NCI-H1048 (cell line): ENCODE results near the gene TNFRSF4.
"Not testable (repeated sequence)": the region's sequence is repeated elsewhere in the genome, so short reads cannot be mapped to it uniquely, and the experiment has no call there.

Experiments
- DNase-seq: peaks from one replicate; lab custom pipeline; 2025; lab: John Stamatoyannopoulos, UW

The TNFRSF4 gene

DNA sequence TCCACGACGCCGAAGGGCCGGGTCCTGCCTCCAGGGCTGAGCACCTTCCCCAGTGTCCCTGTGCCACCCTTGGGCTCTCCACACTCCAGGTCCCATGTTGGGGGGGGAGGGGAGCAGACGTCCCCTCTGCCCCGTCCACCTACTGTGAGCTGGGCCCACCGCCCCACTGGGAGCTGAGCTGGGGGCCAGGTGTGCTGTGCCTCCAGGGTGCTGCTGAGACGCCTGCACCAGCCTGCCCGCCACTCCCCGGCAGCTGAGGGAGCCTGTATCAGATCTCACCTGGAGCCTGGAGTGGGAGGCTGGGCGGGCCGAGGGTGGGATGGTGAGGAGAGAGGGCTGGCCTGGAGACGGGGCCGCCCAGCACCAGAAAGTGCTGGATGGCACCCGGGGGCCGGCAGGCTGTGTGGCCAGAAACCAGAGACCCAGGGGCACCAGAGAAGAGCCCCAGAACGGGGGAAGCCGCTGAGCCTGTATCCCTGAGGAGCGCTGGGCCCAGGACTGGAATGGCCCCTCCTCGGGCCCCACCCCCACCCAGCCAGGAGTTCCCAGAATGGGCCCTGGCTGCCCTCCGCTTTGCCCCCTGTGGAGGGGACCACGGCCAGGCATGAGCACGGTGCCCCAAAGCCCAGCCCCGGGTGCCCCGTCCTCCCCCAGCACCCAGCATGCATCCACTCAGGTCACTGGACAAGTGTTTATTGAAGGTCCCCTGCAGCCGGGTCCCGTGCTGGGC, 11.0 kb downstream of the TNFRSF4 start:
- no peak for DNase-seq

GRCh38 chr1:1200876-1201810, 12.8 kb downstream of the TNFRSF4 start:
- DNase-seq: no peak

DNA sequence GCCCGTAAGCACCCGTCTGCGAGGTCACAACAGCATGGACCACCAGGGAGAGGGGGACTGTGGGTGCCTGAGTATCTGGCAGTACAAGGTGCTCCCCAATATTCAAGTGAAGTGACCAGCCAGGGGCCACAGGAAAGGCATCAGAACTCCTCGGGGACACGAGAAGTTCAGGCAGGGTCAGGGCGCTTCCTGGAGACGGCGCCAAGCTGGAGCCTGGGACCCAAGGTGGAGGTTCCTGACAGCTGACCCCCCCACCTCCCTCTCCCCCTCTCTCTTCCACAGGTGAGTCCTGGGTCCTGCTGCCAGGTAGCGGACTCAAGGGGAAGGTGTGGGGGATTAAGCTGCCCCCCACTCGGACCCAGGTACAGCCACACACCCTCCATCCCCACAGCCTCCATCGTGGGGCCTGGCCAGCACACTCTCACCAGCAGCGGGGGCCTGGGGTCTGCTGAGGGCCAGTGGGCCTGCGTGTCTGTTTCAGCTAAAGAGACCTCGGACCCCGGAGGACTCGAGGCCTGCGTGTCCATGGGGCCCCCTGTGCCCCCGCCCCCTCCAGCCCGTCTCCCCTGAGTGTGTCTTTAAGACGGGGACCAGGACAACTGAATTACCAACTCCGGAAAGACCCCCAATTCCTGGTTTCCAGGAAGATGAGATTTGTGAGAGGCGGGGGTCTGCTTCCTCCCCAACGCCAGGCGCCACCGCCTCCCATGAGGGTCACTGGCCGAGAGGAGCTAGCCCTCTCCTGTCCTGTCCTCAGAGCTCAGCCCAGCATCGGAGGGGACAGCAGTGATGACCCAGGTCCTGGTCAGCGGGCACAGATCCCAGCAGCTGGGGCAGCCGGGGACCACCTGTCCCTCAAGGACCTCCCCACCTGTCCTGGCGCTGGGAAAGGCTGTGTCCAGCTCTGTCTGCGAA, 13.7 kb downstream of the TNFRSF4 start:
- no peak for DNase-seq

- no peak for DNase-seq
Observed at GRCh38 chr1:1199141-1199960, 14.6 kb downstream of the TNFRSF4 start.

- no peak for DNase-seq
Observed at GRCh38 chr1:1198423-1199140, 15.4 kb downstream of the TNFRSF4 start.

GRCh38 chr1:1197551-1198422, 16.2 kb downstream of the TNFRSF4 start:
- no peak for DNase-seq

GRCh38 chr1:1197188-1197500, 16.8 kb downstream of the TNFRSF4 start:
- DNase-seq: no peak

DNA sequence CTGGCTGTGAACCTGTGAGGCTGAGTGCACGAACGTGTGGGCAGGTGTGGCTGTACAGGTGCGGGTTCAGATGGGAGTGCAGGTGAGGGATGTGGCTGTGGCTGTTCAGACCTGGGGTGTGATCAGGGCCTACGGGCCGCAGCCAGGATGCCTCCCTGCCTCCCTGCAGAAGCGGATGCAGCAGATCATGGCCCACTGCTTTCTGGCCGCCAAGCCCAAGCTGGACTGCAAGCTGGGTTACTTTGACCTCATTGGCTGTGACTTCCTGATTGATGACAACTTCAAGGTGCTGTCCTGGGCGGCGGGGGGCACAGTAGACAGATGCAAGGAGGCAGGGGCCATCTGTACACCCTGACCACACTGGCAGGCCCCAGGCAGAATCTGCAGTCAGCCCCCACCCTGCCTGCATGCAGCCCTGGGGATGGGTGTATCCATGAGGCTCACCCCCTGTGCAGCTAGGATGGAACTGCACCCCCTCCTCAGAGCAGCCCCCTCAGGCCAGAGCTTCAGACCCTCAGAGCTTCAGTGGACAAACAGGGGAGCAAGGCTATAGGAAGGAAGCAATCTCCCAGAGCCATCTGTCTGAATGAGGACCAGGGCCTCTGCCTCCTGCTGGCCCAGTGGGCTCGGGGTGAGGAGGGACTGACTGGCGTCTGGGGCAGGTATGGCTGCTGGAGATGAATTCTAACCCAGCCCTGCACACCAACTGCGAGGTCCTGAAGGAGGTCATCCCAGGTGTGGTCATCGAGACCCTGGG, 17.3 kb downstream of the TNFRSF4 start:
- DNase-seq: no peak

DNA sequence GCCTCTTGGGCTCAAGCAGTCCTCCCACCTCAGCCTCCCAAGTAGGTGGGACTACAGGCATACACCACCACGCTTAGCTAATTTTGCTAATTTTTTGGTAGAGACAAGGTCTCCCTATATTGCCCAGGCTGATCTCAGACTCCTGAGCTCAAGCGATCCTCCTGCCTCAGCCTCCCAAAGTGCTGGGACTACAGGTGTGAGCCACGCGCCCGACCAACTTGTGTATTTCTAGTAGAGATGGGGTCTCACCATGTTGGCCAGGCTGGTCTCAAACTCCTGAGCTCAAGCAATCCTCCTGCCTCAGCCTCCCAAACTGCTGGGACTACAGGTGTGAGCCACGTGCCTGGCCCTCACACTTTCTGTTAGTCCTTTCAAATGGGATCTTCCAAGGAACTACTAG, 18.2 kb downstream of the TNFRSF4 start:
- not testable (repeated sequence) for DNase-seq

DNA sequence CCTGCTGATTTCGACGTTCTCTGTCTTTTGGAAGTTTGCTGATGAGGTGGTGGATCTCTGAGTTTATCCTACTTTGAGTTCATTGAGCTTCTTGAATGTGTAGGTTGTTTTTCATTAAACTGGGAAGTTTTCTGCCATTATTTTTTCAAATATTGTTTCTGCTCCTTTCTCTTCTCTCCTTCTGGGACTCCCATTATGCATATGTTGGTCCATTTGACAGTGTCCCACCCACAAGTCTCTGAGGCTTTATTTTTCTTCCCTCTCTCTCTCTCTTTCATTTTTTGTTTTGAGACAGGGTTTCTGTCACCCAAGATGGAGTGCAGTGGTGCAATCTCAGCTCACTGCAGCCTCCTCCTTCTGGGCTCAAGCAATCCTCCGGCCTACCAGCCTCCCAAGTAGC, 19.2 kb downstream of the TNFRSF4 start:
- DNase-seq: no peak

DNA sequence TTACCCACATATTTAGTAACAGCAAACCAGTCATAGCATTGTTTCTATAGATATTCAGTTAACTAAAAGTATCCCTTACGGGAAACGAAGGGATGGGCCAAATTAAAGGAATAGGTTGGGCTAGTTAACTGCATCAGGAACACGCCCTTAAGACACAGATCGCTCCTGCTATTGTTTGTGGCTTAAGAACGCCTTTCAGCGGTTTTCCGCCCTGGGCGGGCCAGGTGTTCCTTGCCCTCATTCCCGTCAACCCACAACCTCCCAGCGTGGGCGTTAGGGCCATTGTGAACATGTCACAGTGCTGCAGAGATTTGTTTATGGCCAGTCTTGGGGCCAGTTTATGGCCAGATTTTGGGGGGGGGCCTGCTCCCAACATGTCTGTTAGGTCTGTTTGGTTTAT, 22.2 kb downstream of the TNFRSF4 start:
- no peak for DNase-seq

DNA sequence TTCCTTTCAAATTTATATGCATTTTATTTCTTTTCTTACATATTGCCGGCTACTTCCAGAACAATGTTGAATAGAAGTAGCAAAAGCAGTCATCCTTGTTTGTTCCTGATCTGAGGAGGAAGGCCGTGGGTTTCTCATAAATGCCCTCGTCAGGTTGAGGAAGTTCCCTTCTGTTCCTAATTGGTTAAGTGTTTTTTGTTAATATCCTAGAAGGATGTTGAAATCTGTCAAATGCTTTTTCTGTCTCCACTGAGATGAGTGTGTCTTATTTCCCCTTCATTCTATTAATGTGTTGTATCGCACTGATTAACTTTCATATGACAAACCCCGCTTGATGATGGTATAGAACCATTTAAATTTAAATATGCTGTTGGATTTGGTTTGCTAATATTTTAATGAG, 24.8 kb downstream of the TNFRSF4 start:
- no peak for DNase-seq

- no peak for DNase-seq
Observed at GRCh38 chr1:1187938-1188337, 26.0 kb downstream of the TNFRSF4 start.

- no peak for DNase-seq
Observed at GRCh38 chr1:1185101-1185765, 28.7 kb downstream of the TNFRSF4 start.

DNA sequence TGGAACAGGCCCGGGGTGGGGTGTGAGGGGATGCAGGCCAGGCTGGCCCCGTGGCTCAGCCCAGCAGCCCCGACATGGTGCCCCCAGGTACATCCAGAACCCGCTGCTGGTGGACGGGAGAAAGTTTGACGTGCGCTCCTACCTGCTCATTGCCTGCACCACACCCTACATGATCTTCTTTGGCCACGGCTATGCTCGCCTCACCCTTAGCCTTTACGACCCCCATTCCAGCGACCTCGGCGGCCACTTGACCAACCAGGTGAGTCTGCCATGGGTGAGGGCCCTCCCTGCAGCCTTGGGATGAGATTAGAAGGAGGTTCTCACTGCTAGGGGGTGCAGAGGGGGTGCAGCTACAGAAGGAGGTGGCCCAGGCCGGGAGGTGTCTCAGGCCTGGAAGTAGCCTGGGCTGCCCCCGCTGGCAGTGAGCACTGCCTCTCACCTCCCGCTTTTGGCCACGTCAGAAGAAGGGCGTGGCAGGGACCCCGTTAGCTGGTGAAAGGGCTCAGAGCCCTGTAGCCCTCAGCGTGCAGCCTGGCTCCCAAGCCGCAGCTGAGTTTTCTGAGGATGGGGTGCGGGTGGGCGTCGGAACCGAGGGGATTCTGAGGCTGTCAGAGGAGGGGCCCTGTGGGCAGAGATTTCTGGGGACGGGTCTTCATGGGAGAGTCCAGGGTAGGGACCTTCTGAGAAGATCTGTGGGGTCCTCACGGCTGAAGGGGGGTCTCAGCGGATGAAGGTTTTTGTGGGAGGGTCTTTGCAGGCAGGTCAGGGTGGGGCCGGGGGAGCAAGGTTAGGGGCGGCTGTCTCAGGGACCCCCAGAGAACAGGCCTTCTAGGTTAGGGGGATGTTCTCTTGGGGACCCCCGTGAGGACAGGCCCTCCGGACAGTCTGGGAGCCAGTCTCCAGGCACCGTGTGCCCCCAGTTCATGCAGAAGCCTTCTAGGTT, 29.8 kb downstream of the TNFRSF4 start:
- no peak for DNase-seq

GRCh38 chr1:1183221-1183747, 30.7 kb downstream of the TNFRSF4 start:
- DNase-seq: no peak
